K562 treated with DMSO at 1 percent for 48 hours (cell line): ENCODE measurements around the gene TECPR1. TPM values are rescaled to one million over a fixed set of nuclear protein-coding genes. Genes with fewer than 3 reads are reported as not detected.

Experiments
- total RNA-seq: library from RNA; unstranded; fragments of 300-600 nt; gene quantifications from 2 replicates; pipeline ENCODE4 v1.2.3, GENCODE V29; 2022; ENCODE audit warnings: low replicate concordance; ENCODE audit errors: extremely low read depth

TECPR1 gene
- total RNA-seq = not detected in 2 replicates

GRCh38 chr7:98251601-98252424 lies at the start of gene TECPR1:
TSS of gene TECPR1 (minus strand) at chr7:98252232. CDS start at chr7:98246146, 6,086 bp downstream.

GRCh38 chr7:98280791-98281756 lies 29.0 kb upstream of the TECPR1 start, which contains the start of gene BRI3:
TSS of gene BRI3 (plus strand) at chr7:98281686. CDS start at chr7:98281796, 110 bp downstream.

DNA sequence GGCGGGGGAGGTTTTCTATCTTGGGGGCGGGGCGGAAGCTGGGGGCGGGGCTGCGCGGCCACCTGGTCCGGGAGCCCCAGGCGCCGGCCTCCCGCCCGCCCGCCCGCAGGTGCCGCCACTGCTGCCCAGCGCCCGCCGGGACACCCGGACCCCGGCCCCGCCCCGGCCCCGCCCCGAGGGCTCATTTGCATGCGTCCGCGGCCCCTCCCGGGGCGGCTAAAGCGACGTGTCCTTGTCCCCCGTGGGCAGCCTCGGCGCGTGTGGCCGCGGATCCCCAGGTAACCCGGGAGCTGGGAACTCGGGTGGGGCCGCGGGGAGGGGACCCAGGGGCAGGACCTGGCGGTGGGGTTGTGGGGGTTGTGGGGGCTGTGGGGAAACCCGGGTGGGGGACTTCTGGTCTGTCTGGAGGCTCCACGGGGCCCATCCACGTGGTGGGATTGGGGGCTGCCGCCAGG lies 40.8 kb downstream of the TECPR1 start, which contains the start of gene BHLHA15:
Gene BHLHA15 (plus strand): TSS at position 219 of the 455 bp plus-strand sequence. CDS start 871 bp downstream, outside the sequence.

Other genes with a start within 250 kb of the TECPR1 start
- gene LMTK2, start 145.4 kb downstream of the TECPR1 start, total RNA-seq = not detected in 2 replicates
- not detected in 2 replicates for gene BHLHA15, start 40.8 kb downstream of the TECPR1 start, total RNA-seq
- not detected in 2 replicates for gene BRI3, start 29.5 kb upstream of the TECPR1 start, total RNA-seq
- not detected in 2 replicates for gene BAIAP2L1, start 148.9 kb upstream of the TECPR1 start, total RNA-seq